Stimulated activated CD4-positive, alpha-beta T cell treated with anti-CD3 and anti-CD28 coated beads, Interleukin-12 subunit alpha, Interleukin-12 subunit beta, amount 100 ng/mL, for 24 hours (primary cell): Measurements from ENCODE around the gene IL27RA.

Experiments
- DNase-seq, 2 experiments: peaks; one replicate each; pipeline ENCODE4 v3.0.0-alpha.2; 2020; ENCODE audit warnings: low read depth in 2 of 2

The IL27RA gene

GRCh38 chr19:14088634-14089411 is 57.3 kb downstream of the IL27RA start:
- no peak for DNase-seq

- DNase-seq, result no peak
Measured at GRCh38 chr19:14089412-14089661, 57.8 kb downstream of the IL27RA start.

DNA sequence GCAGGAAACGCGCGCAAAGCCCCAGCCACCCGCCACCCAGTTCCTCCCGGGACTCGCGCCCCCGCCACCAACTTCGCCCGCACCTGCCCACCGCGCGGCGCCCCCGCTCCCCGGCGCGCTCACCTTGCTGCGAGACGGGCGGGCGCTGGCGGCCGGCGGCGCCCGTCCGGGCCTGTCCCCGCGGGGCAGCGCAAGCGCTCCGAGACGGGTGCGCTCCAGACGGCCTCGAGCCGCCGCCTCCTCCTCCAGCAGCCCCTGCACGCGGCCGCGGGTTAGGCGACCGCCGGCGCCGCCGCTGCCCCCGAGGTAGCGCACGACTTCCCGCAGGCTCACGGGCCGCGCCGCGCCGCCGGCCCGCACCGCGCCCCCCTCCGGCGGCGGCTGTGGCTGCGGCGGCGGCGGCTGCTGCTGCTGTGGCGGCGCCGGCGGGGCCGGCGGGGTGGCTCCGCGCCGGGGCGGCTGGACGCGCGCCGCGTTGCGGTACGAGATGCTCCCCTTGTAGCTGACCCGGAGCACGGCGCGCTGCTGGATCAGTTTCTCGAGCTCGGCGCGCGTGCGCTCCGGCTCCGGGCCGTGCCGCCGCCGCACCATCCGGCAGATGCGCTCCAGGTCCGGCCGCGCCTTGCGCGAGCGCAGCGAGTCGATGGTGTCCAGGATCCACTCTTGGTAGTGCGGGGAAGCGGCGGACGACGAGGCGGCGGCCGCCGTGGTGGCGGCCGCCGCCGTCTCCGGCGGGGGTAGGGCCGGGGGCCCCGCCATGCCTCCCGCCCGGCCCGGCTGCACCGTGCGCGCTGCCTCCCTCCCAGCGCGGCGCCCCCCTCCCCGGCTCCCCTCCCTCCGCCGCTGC is 58.3 kb downstream of the IL27RA start:
- peak; percentile 30 to 33 for DNase-seq

DNA sequence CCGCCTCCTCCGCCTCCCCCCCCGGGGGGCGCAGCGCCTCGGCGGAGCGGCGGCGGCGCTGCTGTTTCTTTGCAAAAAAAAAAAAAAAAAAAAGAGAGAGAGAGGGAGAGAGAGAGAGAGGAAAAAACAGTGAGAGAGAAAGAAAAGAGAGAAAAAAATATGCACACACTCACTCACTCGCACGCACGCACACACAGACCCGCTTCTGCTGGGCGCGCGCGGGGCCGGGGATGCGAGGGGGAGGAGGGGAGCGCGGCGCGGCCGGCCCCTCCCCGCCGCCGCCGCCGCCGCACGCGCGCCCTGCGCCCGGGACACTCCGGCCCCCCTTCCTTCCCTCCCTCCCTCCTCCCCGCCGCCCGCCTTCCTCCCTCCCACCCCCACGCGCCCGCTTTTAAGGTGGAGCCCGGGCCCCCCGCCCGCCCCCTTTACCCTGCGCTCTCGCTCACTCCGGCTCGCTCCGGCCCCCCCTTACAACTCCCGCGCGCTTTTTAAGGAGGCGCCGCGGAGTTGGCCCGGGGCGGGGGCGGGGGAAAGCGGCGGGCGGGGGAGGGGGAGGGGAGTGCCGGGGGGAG is 59.0 kb downstream of the IL27RA start, which contains the start of gene SAMD1:
SAMD1 (minus strand) TSS at position 243 of the 572 bp plus-strand sequence.
- peak; percentile 70 to 79 for DNase-seq

GRCh38 chr19:14091081-14091812 is 59.7 kb downstream of the IL27RA start:
- peak; percentile 34 to 67 for DNase-seq

- DNase-seq, result no peak
Measured at GRCh38 chr19:14091813-14092462, 60.4 kb downstream of the IL27RA start.

GRCh38 chr19:14093117-14093823 is 61.7 kb downstream of the IL27RA start:
- no peak for DNase-seq

GRCh38 chr19:14094854-14095253 is 63.3 kb downstream of the IL27RA start:
- no peak for DNase-seq

DNA sequence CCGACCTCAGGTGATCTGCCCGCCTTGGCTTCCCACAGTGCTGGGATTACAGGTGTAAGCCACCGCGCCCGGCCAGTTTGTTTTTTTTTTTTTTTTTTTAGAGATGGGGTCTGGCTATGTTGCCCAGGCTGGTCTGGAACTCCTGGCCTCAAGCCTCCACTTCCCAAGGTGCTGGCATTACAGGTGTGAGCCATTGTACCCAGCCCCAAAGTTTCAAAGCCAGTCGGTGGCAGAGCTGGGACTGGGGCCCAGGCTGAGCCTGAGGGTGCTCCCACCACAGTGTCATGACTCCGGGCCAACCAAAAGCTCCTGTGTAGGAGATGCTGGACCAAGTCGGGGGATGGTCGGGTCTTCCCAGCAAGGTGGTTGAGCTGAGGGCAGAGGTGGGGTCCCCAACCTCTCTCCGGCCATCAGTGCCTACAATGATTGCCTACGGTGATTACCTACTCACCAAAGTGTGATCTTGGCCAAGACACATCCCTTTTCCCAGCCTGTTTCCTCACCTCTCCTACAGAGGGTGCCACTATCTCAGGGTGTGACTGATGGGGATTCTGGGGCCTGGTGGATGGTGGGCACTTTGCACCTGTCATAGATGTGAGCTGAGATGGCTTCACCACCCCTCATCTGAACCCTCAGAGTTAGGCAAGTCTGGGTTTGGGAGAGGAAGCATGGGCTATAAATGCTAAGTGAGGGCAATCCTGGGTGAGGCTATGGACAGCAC is 64.9 kb downstream of the IL27RA start:
- DNase-seq, result no peak

DNA sequence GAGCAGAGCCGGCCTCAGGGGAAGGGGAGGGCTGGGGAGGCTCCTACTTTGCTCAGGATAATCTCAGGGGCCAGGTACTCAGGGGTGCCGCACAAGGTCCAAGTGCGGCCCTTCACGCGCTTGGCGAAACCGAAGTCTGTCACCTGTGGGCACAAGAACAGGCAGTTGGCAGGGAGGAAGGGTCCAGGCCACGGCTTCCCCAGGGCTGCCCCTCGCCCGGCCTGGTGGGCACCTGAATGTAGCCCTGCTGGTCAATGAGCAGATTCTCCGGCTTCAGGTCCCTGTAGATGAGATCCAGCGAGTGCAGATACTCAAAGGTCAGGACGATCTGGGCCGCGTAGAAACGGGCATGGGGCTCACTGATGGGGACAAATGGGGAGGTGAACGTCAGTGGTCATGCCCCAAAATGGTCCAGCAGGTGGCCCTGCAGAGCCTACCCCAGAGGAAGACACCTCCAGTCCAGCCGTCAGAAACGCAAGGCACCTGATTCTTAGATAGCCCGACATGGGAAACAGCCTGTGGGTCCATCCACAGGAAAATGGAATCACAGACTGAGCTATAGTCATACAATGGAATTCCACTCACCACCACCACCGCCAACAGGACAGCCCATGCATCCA is 66.1 kb downstream of the IL27RA start:
- DNase-seq, result no peak

DNA sequence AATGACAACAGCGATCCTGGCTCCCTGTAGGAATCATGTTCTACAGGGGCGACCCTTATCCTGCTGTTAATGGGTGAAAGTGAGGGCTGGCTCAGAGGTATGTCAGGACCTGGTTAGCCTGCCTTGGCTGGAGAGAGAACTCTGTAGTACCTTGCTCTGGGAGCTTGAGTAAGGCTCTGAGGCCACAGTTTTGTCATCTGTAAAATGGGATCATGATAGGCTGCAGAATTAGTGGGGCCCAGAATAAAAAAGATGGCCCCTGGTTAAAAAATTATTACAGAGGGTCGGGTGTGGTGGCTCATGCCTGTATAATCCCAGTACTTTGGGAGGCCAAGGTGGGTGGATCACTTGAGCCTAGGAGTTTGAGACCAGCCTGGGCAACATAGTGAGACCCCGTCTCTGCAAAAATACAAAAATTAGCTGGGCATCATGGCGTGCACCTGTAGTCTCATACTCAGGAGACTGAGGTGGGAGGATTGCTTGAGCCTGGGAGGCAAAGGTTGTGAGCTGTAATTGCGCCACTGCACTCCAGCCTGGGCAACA is 69.5 kb downstream of the IL27RA start:
- DNase-seq, result no peak

DNA sequence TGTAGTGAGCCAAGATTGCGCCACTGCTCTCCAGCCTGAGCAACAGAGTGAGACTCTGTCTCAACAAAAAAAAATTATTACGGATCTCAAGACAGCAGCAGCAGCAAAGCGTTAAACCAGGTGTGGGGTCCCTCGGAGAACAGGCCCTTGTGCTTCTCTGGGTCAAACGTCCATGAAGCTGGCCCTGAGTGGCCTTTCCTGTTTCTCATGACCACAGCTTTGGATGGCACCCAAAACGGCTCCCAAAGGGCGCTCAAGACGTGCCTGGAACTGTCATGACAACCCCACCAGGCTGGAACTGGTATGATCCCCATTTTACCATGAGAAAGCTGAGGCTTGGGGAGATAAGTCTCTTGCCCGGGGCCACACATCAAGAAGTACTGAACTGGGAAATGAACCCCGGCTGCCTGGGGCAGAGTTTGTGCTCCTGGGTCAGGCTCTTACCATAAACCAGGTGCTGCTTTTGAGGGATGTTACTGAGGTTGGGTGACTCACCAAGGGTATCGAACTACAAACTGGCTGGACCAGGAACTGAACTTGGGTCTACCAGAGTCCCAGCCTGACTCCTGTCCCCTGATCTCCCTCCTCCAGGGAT is 70.6 kb downstream of the IL27RA start:
- DNase-seq, result no peak

DNA sequence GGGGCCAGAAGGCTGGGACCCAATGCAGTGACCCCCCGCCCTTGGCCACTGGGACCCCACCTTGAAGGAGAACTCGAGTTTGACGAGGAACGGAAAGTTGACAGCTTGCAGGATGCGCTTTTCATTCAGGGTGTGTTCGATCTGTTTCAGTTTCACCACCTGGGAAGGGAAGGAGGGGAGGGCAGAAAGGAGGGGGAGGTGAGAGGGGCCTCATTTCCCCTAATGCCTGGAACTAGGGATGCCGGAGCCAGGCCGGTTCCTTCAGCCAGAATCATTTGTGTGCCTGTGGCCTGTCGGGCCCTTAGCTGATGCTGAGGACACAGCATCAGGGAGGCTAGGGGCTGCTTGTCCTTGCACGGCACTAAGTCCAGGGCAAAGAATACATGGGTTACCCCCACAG is 71.2 kb downstream of the IL27RA start:
- no peak for DNase-seq
